ENCODE data around the gene CDK2AP2.
A peak's percentile ranks its signal among the peaks of the same experiment; 100 is the strongest.
"Not testable (repeated sequence)": the region's sequence is repeated elsewhere in the genome, so short reads cannot be mapped to it uniquely, and the experiment has no call there.

Gene CDK2AP2

GRCh38 chr11:67489885-67490726 is 17.9 kb downstream of the CDK2AP2 start:
- DNase-seq (ENCODE audit: low read depth in 3 of 3) = no peak

GRCh38 chr11:67489203-67489884 is 18.6 kb downstream of the CDK2AP2 start:
- no peak for DNase-seq (ENCODE audit: low read depth in 3 of 3)

- peak in 1 of 3 experiments; percentile 46 for DNase-seq (ENCODE audit: low read depth in 3 of 3)
Measured at GRCh38 chr11:67486481-67487195, 21.3 kb downstream of the CDK2AP2 start.

- DNase-seq (ENCODE audit: low read depth in 3 of 3) = peak in 1 of 3 experiments; percentile 61
Measured at GRCh38 chr11:67485873-67486361, 22.0 kb downstream of the CDK2AP2 start.

GRCh38 chr11:67484847-67485311 is 23.1 kb downstream of the CDK2AP2 start:
- peak in 2 of 3 experiments; percentile 44 to 77 for DNase-seq (ENCODE audit: low read depth in 3 of 3)

GRCh38 chr11:67483831-67484665 is 23.9 kb downstream of the CDK2AP2 start:
- DNase-seq (ENCODE audit: low read depth in 3 of 3) = peak in 1 of 3 experiments; percentile 32

GRCh38 chr11:67482827-67483798 is 24.8 kb downstream of the CDK2AP2 start, which contains the start of gene AIP:
Gene AIP (plus strand): TSS chr11:67483026. CDS start chr11:67483159, 133 bp downstream.
- DNase-seq (ENCODE audit: low read depth in 3 of 3) = peak; percentile 93 to 98 (median 97)

- DNase-seq (ENCODE audit: low read depth in 3 of 3) = no peak
Measured at GRCh38 chr11:67482275-67482826, 25.6 kb downstream of the CDK2AP2 start.

GRCh38 chr11:67477344-67478050 is 30.5 kb downstream of the CDK2AP2 start:
- not testable (repeated sequence) for DNase-seq (ENCODE audit: low read depth in 3 of 3)

- DNase-seq (ENCODE audit: low read depth in 3 of 3) = not testable (repeated sequence)
Measured at GRCh38 chr11:67476692-67477091, 31.3 kb downstream of the CDK2AP2 start.

GRCh38 chr11:67472882-67473281 is 35.1 kb downstream of the CDK2AP2 start:
- no peak for DNase-seq (ENCODE audit: low read depth in 3 of 3)

GRCh38 chr11:67470337-67471002 is 37.5 kb downstream of the CDK2AP2 start:
- no peak for DNase-seq (ENCODE audit: low read depth in 3 of 3)

GRCh38 chr11:67469508-67469811 is 38.5 kb downstream of the CDK2AP2 start:
- DNase-seq (ENCODE audit: low read depth in 3 of 3) = no peak

GRCh38 chr11:67468759-67469507 is 39.0 kb downstream of the CDK2AP2 start, which contains the start of gene TMEM134:
Gene TMEM134 (minus strand): TSS chr11:67469251. CDS start chr11:67469192, 59 bp downstream.
- DNase-seq (ENCODE audit: low read depth in 3 of 3) = peak; percentile 86 to 90 (median 89)

- DNase-seq (ENCODE audit: low read depth in 3 of 3) = no peak
Measured at GRCh38 chr11:67468456-67468758, 39.6 kb downstream of the CDK2AP2 start.

GRCh38 chr11:67468056-67468455 is 39.9 kb downstream of the CDK2AP2 start:
- peak in 1 of 3 experiments; percentile 51 for DNase-seq (ENCODE audit: low read depth in 3 of 3)

GRCh38 chr11:67466962-67467771 is 40.8 kb downstream of the CDK2AP2 start:
- no peak for DNase-seq (ENCODE audit: low read depth in 3 of 3)

Measured in stimulated activated CD4-positive, alpha-beta T cell treated with anti-CD3 and anti-CD28 coated beads, TNF-alpha, amount 100 ng/mL, for 24 hours (primary cell).